ENCODE data around the gene AUTS2.

The AUTS2 gene

GRCh38 chr7:69599955-69600709 lies 1.9 kb downstream of the AUTS2 start:
- Histone ChIP-seq H3K27ac (replicated peaks) (no peak overlapping the region), H3K4me3 (replicated peaks; ENCODE audit: insufficient read depth, low read length) (no peak overlapping the region), H3K27me3 (ENCODE audit: insufficient read depth, poor library complexity, severe bottlenecking) (peaks cover 49% of the 10 kb centered on the region)
- no peak for TF ChIP-seq GABPA (IDR thresholded peaks at IDR 0.05; ENCODE audit: low read depth)
- DNase-seq (ENCODE audit: low read depth in 1 of 2, low spot score in 1 of 2): no peak

GRCh38 chr7:69600710-69601519 lies 2.6 kb downstream of the AUTS2 start:
- DNase-seq (ENCODE audit: low read depth in 1 of 2, low spot score in 1 of 2): no peak
- Histone ChIP-seq H3K27ac (replicated peaks) (no peak overlapping the region), H3K4me3 (replicated peaks; ENCODE audit: insufficient read depth, low read length) (no peak overlapping the region), H3K27me3 (ENCODE audit: insufficient read depth, poor library complexity, severe bottlenecking) (peaks cover 44% of the 10 kb centered on the region)
- TF ChIP-seq GABPA (IDR thresholded peaks at IDR 0.05; ENCODE audit: low read depth) (no peak), POLR2AphosphoS5 (IDR thresholded peaks at IDR 0.05; ENCODE audit: low read depth) (no peak), SPI1 (IDR thresholded peaks at IDR 0.05; ENCODE audit: borderline replicate concordance, low read depth) (no peak)
- TF ChIP-seq, protein P1, sequence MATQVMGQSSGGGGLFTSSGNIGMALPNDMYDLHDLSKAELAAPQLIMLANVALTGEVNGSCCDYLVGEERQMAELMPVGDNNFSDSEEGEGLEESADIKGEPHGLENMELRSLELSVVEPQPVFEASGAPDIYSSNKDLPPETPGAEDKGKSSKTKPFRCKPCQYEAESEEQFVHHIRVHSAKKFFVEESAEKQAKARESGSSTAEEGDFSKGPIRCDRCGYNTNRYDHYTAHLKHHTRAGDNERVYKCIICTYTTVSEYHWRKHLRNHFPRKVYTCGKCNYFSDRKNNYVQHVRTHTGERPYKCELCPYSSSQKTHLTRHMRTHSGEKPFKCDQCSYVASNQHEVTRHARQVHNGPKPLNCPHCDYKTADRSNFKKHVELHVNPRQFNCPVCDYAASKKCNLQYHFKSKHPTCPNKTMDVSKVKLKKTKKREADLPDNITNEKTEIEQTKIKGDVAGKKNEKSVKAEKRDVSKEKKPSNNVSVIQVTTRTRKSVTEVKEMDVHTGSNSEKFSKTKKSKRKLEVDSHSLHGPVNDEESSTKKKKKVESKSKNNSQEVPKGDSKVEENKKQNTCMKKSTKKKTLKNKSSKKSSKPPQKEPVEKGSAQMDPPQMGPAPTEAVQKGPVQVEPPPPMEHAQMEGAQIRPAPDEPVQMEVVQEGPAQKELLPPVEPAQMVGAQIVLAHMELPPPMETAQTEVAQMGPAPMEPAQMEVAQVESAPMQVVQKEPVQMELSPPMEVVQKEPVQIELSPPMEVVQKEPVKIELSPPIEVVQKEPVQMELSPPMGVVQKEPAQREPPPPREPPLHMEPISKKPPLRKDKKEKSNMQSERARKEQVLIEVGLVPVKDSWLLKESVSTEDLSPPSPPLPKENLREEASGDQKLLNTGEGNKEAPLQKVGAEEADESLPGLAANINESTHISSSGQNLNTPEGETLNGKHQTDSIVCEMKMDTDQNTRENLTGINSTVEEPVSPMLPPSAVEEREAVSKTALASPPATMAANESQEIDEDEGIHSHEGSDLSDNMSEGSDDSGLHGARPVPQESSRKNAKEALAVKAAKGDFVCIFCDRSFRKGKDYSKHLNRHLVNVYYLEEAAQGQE (IDR thresholded peaks at IDR 0.05; ENCODE audit: insufficient replicate concordance, low read depth): no peak
- TF ChIP-seq, protein P2, sequence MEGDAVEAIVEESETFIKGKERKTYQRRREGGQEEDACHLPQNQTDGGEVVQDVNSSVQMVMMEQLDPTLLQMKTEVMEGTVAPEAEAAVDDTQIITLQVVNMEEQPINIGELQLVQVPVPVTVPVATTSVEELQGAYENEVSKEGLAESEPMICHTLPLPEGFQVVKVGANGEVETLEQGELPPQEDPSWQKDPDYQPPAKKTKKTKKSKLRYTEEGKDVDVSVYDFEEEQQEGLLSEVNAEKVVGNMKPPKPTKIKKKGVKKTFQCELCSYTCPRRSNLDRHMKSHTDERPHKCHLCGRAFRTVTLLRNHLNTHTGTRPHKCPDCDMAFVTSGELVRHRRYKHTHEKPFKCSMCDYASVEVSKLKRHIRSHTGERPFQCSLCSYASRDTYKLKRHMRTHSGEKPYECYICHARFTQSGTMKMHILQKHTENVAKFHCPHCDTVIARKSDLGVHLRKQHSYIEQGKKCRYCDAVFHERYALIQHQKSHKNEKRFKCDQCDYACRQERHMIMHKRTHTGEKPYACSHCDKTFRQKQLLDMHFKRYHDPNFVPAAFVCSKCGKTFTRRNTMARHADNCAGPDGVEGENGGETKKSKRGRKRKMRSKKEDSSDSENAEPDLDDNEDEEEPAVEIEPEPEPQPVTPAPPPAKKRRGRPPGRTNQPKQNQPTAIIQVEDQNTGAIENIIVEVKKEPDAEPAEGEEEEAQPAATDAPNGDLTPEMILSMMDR (IDR thresholded peaks at IDR 0.05; ENCODE audit: insufficient read depth, low read length): no peak

- Histone ChIP-seq H3K27me3 (ENCODE audit: insufficient read depth, poor library complexity, severe bottlenecking) (peaks cover 32% of the 10 kb centered on the region), H3K4me3 (replicated peaks; ENCODE audit: insufficient read depth, low read length) (no peak overlapping the region), H3K27ac (replicated peaks) (no peak overlapping the region)
- TF ChIP-seq, protein P2 (IDR thresholded peaks at IDR 0.05; ENCODE audit: insufficient read depth, low read length): no peak
- no peak for TF ChIP-seq POLR2AphosphoS5 (IDR thresholded peaks at IDR 0.05; ENCODE audit: low read depth)
- TF ChIP-seq, protein P1 (IDR thresholded peaks at IDR 0.05; ENCODE audit: insufficient replicate concordance, low read depth): no peak
- TF ChIP-seq SPI1 (IDR thresholded peaks at IDR 0.05; ENCODE audit: borderline replicate concordance, low read depth): no peak
- TF ChIP-seq GABPA (IDR thresholded peaks at IDR 0.05; ENCODE audit: low read depth): no peak
- no peak for DNase-seq (ENCODE audit: low read depth in 1 of 2, low spot score in 1 of 2)
These were observed 4.2 kb downstream of the AUTS2 start for GRCh38 chr7:69602522-69602921.

GRCh38 chr7:69603351-69603750 lies 5.1 kb downstream of the AUTS2 start:
- Histone ChIP-seq H3K27me3 (ENCODE audit: insufficient read depth, poor library complexity, severe bottlenecking) (peaks cover 29% of the 10 kb centered on the region), H3K27ac (replicated peaks) (no peak overlapping the region), H3K4me3 (replicated peaks; ENCODE audit: insufficient read depth, low read length) (no peak overlapping the region)
- no peak for TF ChIP-seq GABPA (IDR thresholded peaks at IDR 0.05; ENCODE audit: low read depth)
- TF ChIP-seq SPI1 (IDR thresholded peaks at IDR 0.05; ENCODE audit: borderline replicate concordance, low read depth): no peak
- TF ChIP-seq, protein P2 (IDR thresholded peaks at IDR 0.05; ENCODE audit: insufficient read depth, low read length): no peak
- TF ChIP-seq, protein P1 (IDR thresholded peaks at IDR 0.05; ENCODE audit: insufficient replicate concordance, low read depth): no peak
- no peak for TF ChIP-seq POLR2AphosphoS5 (IDR thresholded peaks at IDR 0.05; ENCODE audit: low read depth)
- DNase-seq (ENCODE audit: low read depth in 1 of 2, low spot score in 1 of 2): no peak

Measured in HL-60 (cell line).